ENCODE measurements around the gene ATP6V0D1.

The ATP6V0D1 gene

GRCh38 chr16:67470359-67470758, 10.6 kb downstream of the ATP6V0D1 start:
- DNase-seq (ENCODE audit: low read depth) = no peak
- no peak for TF ChIP-seq CTCF (conservative IDR thresholded peaks at IDR 0.05; ENCODE audit: control insufficient read depth, insufficient read depth, low read depth, low read length)
- H3K4me3 ChIP-seq (ENCODE audit: control insufficient read depth, low read depth, low read length) = no peak overlapping the region

GRCh38 chr16:67468731-67469130, 12.2 kb downstream of the ATP6V0D1 start:
- H3K4me3 ChIP-seq (ENCODE audit: control insufficient read depth, low read depth, low read length) = no peak overlapping the region
- no peak for TF ChIP-seq CTCF (conservative IDR thresholded peaks at IDR 0.05; ENCODE audit: control insufficient read depth, insufficient read depth, low read depth, low read length)
- no peak for DNase-seq (ENCODE audit: low read depth)

DNA sequence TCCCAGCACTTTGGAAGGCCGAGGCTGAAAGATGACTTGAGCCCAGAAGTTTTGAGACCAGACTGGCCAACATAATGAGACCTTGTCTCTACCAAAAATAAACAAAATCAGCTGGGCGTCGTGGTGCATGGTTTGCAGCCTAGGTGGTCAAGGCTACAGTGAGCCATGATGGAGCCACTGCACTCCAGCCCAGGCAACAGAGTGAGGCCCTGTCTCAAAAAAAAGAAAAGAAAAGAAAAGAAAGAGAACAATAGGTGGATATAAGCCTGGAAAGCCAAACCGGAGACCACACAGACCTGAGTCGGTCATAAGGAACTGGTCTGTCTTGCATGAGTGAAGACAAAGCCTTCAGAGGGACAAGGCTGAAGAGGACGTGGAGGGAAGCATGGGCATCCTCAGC, 14.4 kb downstream of the ATP6V0D1 start:
- H3K4me3 ChIP-seq (ENCODE audit: control insufficient read depth, low read depth, low read length) = no peak overlapping the region
- TF ChIP-seq CTCF (conservative IDR thresholded peaks at IDR 0.05; ENCODE audit: control insufficient read depth, insufficient read depth, low read depth, low read length) = no peak

DNA sequence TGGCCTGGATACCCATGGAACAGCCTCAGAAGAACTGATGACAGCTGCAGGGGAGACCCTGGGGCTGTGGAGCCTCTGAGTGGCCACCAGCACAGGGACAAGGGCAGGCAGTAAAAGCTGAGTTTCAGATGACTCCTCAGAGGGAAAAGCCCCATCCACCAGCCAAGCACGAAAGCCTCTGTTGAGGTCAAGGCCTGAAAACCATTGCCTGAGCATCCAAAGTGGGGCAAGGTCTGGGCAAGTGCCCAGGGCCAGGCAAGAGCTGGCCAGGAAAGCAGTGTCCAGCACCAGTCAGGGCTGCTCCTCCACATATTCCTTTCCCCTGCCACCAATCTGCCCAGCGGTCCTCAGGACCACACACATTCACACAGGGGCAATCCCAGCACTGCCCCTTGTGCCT, 16.4 kb downstream of the ATP6V0D1 start:
- H3K4me3 ChIP-seq (ENCODE audit: control insufficient read depth, low read depth, low read length) = no peak overlapping the region
- no peak for DNase-seq (ENCODE audit: low read depth)
- no peak for TF ChIP-seq CTCF (conservative IDR thresholded peaks at IDR 0.05; ENCODE audit: control insufficient read depth, insufficient read depth, low read depth, low read length)

More for the DNA sequence above, 14.4 kb downstream of the ATP6V0D1 start:
- no peak for DNase-seq (ENCODE audit: low read depth)

- H3K4me3 ChIP-seq (ENCODE audit: control insufficient read depth, low read depth, low read length) = no peak overlapping the region
- no peak for TF ChIP-seq CTCF (conservative IDR thresholded peaks at IDR 0.05; ENCODE audit: control insufficient read depth, insufficient read depth, low read depth, low read length)
- no peak for DNase-seq (ENCODE audit: low read depth)
Observed at GRCh38 chr16:67463691-67464090, 17.3 kb downstream of the ATP6V0D1 start.

DNA sequence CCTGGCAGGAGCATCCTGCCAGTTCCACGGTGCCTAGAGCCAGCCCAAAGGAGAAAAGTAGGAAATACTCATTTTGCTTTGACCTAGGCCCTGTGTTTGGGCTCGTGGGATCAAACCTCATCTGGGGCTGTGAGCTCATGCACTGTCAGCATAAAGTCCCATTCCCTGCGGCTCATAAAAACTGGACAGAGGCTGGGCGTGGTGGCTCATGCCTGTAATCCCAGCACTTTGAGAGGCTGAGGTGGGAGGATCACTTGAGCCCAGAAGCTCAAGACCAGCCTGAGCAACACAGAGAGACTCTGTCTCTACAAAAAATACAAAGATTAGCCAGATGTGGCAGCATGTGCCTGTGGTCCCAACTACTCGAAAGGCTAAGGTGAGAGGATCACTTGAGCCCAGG, 17.9 kb downstream of the ATP6V0D1 start:
- TF ChIP-seq CTCF (conservative IDR thresholded peaks at IDR 0.05; ENCODE audit: control insufficient read depth, insufficient read depth, low read depth, low read length) = no peak
- no peak for DNase-seq (ENCODE audit: low read depth)

DNA sequence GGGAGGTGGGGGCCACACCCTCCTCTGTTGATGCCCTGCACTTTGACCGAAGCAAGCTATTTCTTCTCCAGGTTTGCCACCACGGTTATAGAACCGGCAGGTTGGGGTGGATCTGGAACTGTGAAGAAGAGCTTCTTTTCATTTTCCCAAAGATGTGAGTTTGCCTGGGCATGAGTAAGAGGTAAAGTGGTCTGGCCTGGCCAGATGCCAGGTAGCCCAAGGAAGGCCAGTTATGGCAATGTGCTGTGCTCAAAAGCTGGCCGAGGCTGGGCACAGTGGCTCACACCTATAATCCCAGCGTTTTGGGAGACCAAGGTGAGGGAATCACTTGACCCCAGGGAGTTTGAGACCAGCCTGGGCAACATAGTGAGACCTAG, 18.7 kb downstream of the ATP6V0D1 start:
- no peak for TF ChIP-seq CTCF (conservative IDR thresholded peaks at IDR 0.05; ENCODE audit: control insufficient read depth, insufficient read depth, low read depth, low read length)
- DNase-seq (ENCODE audit: low read depth) = no peak
- no peak overlapping the region for H3K4me3 ChIP-seq (ENCODE audit: control insufficient read depth, low read depth, low read length)

More for the DNA sequence above, 17.9 kb downstream of the ATP6V0D1 start:
- no peak overlapping the region for H3K4me3 ChIP-seq (ENCODE audit: control insufficient read depth, low read depth, low read length)
